Measurements from ENCODE around the gene BTG4. TPM values are rescaled to one million over a fixed set of nuclear protein-coding genes. Genes with fewer than 3 reads are reported as not detected.

Gene BTG4
- total RNA-seq, 1 donor from 2014 or later, result not detected

DNA sequence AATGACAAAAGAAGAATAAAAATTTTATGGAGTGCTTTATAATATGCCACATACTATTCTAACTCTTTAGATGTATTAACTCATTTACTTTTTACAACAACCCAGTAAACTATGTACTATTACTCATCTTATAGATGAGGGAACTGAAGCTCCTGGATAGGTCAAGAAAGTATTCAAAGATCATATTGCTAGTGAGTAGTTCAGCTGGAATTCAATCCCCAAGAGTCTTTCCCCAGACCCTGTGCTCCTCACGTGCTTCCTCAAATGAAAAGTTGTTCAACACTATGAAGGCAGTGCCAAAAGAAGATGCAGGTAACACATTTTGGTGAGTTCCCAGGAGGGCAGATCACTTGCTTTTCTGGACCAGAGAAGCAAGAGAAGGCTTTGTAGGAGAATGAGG lies 46.8 kb downstream of the BTG4 start:
- Mint-ChIP-seq H3K9me3 (no peaks in the 10 kb centered on the region), H3K4me3 (no peak overlapping the region), H3K4me1 (no peaks in the 10 kb centered on the region), H3K27me3 (ENCODE audit: low read depth) (peaks cover 5% of the 10 kb centered on the region), H3K36me3 (ENCODE audit: low read depth) (no peaks in the 10 kb centered on the region), H3K27ac (ENCODE audit: unreplicated experiment) (no peak overlapping the region)
- DNase-seq (ENCODE audit: low read depth, low spot score), result no peak
- no peak for TF ChIP-seq CTCF (conservative IDR thresholded peaks at IDR 0.05)

DNA sequence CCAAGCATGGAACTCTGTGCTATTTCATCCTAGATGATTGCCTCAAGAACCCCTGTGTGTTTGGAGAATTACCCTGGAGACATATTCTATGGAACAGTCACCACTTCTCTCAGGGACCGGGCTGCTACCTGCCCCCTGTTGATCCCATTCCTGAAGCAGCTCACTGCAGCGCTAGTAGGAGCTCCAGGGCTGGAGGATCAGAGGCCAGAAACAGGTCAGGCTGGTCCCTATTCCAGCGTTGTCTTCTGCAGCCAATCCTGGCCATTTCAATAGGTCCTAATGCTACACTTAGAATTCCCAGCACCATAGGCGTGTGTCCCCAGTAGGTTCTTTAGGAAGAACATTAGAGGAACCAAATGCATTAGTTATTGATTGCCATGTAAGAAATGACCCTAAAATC lies 48.9 kb downstream of the BTG4 start:
- H3K9me3 Mint-ChIP-seq, result no peaks in the 10 kb centered on the region
- DNase-seq (ENCODE audit: low read depth, low spot score), result no peak
- H3K36me3 Mint-ChIP-seq (ENCODE audit: low read depth), result no peaks in the 10 kb centered on the region
- no peaks in the 10 kb centered on the region for H3K4me1 Mint-ChIP-seq
- TF ChIP-seq CTCF (conservative IDR thresholded peaks at IDR 0.05), result no peak
- no peak overlapping the region for H3K4me3 Mint-ChIP-seq
- H3K27ac Mint-ChIP-seq (ENCODE audit: unreplicated experiment), result no peak overlapping the region
- H3K27me3 Mint-ChIP-seq (ENCODE audit: low read depth), result peaks cover 13% of the 10 kb centered on the region

DNA sequence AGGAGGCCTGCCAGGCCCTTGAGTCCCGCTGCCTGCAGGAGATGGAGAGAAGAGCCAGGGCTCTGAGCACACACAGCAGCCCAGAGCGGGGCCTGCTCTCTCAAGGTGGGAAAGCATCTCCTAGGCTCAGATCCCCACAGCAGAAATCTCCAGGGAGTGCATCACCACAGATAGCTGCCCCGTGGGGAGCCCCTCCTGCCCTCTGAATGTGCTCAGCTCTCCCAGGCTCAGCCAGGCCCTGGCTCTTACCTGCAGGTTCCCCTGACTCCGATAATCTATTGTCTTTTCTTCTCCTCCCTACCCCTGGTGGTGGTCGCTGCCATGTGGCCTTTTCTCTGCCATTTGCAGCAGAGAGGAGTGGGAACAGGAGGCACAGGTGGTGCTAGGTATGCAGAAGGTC lies 49.9 kb downstream of the BTG4 start:
- no peak overlapping the region for H3K27ac Mint-ChIP-seq (ENCODE audit: unreplicated experiment)
- H3K27me3 Mint-ChIP-seq (ENCODE audit: low read depth), result peaks cover 11% of the 10 kb centered on the region
- H3K9me3 Mint-ChIP-seq, result no peaks in the 10 kb centered on the region
- TF ChIP-seq CTCF (conservative IDR thresholded peaks at IDR 0.05), result no peak
- H3K4me1 Mint-ChIP-seq, result no peaks in the 10 kb centered on the region
- no peak for DNase-seq (ENCODE audit: low read depth, low spot score)
- no peak overlapping the region for H3K4me3 Mint-ChIP-seq
- H3K36me3 Mint-ChIP-seq (ENCODE audit: low read depth), result no peaks in the 10 kb centered on the region

DNA sequence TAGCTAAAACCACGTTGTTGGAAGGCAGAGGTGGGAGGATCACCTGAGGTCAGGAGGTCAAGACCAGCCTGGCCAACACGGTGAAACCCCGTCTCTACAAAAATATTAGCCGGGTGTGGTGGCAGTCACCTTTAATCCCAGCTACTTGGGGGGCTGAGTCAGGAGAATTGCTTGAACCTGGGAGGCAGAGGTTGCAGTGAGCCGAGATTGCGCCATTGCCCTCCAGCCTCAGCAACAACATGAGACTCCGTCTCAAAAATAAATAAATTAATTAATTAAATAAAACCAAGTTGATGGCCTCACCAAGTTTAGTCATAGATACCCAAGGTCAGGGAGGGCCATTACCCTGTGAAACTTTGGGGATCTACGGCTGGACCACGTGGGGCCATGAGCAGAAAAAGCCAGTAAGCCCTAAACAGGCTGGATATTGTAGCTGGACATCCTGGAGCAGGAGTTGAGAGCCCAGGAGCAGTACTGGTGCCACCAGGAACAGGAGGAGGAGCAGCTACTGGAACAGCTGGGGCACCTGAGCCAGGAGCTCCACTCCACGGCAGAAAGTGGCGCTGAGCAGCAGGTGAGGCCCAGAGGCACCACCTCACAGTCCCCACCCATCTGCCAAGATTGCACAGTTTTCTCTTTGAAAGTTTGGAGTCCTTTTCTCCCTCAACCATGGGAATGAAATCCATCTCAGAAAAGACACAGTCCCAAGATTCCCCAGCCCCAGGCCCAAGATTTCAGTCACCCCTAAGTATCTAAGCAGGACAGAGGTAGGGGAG lies 50.5 kb downstream of the BTG4 start:
- Mint-ChIP-seq H3K27ac (ENCODE audit: unreplicated experiment) (no peak overlapping the region), H3K9me3 (no peaks in the 10 kb centered on the region), H3K36me3 (ENCODE audit: low read depth) (no peaks in the 10 kb centered on the region), H3K4me1 (no peaks in the 10 kb centered on the region), H3K27me3 (ENCODE audit: low read depth) (peaks cover 11% of the 10 kb centered on the region), H3K4me3 (no peak overlapping the region)
- no peak for DNase-seq (ENCODE audit: low read depth, low spot score)
- TF ChIP-seq CTCF (conservative IDR thresholded peaks at IDR 0.05), result no peak

DNA sequence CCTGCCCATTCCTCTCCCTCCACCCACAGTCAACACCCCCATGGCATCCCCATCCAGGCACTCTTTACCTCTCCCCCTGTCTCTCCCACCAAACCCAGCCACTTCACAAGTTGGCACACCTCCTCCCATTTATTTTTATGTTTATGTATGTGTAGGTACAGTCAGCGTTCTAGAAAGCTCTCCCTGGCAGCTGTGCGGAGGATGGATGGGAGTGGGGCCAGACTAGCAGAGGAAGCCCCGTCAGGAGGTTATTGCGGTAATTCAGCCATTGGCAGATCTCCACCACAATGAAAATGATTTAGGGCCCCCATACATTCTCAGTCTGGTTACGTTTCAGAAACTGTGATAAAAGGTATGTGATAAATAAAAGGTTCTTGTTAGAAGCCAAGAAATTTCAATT lies 51.3 kb downstream of the BTG4 start:
- no peaks in the 10 kb centered on the region for H3K4me1 Mint-ChIP-seq
- no peak for DNase-seq (ENCODE audit: low read depth, low spot score)
- H3K9me3 Mint-ChIP-seq, result no peaks in the 10 kb centered on the region
- TF ChIP-seq CTCF (conservative IDR thresholded peaks at IDR 0.05), result no peak
- H3K36me3 Mint-ChIP-seq (ENCODE audit: low read depth), result no peaks in the 10 kb centered on the region
- H3K27me3 Mint-ChIP-seq (ENCODE audit: low read depth), result peaks cover 11% of the 10 kb centered on the region
- H3K27ac Mint-ChIP-seq (ENCODE audit: unreplicated experiment), result peak overlapping the region; percentile 38
- H3K4me3 Mint-ChIP-seq, result no peak overlapping the region
